ENCODE results near the gene LETM1. TPM values are rescaled to one million over a fixed set of nuclear protein-coding genes. Genes with fewer than 3 reads are reported as not detected.
"Not testable (repeated sequence)": the region's sequence is repeated elsewhere in the genome, so short reads cannot be mapped to it uniquely, and the experiment has no call there.

The LETM1 gene
- total RNA-seq, 5 donors from 2014 or later (not counting 1 experiment from before 2014, with no cell fraction given) = 35.4 to 60.3 (median 53.5) TPM

GRCh38 chr4:1851575-1852410 is 4.2 kb downstream of the LETM1 start:
- peaks cover 0 to 6% of the 10 kb centered on the region in 2 donors for H3K36me3 ChIP-seq (ENCODE audit: control insufficient read depth in 2 of 2, extremely low read depth in 1 of 2, insufficient read depth in 1 of 2, low read length in 1 of 2)
- peaks cover 12 to 40% of the 10 kb centered on the region in 2 experiments for H3K4me1 ChIP-seq (ENCODE audit: control insufficient read depth in 1 of 2, extremely low read depth in 1 of 2, insufficient read depth in 2 of 2, low read length in 2 of 2)
- H3K4me3 ChIP-seq (ENCODE audit: control insufficient read depth in 1 of 2, extremely low read depth in 1 of 2, low read length in 1 of 2) = no peak overlapping the region
- peaks cover 9% of the 10 kb centered on the region for H3K36me3 Mint-ChIP-seq
- ChIA-PET CTCF (no interaction called here), POLR2A (no interaction called here)
- DNase-seq (no peak), ATAC-seq (replicated peaks in 1 of 4) (no peak)
- H3K27ac Mint-ChIP-seq = no peak overlapping the region
- H3K27me3 ChIP-seq (replicated peaks in 1 of 2; ENCODE audit: control insufficient read depth in 2 of 2, extremely low read depth in 1 of 2, insufficient read depth in 2 of 2, low read length in 1 of 2) = peaks cover 0 to under 1% of the 10 kb centered on the region in 2 experiments
- 88% methylated on average over 15 of the region's 16 CpGs for WGBS (ENCODE audit: insufficient coverage)
- H3K4me1 Mint-ChIP-seq = peaks cover 38 to 42% (median 38%) of the 10 kb centered on the region in 3 donors
- no peaks in the 10 kb centered on the region for H3K9me3 ChIP-seq
- H3K9me3 Mint-ChIP-seq = no peaks in the 10 kb centered on the region
- H3K27me3 Mint-ChIP-seq = no peaks in the 10 kb centered on the region
- H3K27ac ChIP-seq (ENCODE audit: low read length) = no peak overlapping the region
- no peak overlapping the region for H3K4me3 Mint-ChIP-seq

- Mint-ChIP-seq H3K36me3 (peaks cover 14% of the 10 kb centered on the region), H3K27ac (no peak overlapping the region), H3K4me1 (peaks cover 37 to 42% (median 38%) of the 10 kb centered on the region in 3 donors), H3K4me3 (no peak overlapping the region), H3K27me3 (no peaks in the 10 kb centered on the region), H3K9me3 (no peaks in the 10 kb centered on the region)
- DNase-seq (no peak), ATAC-seq (replicated peaks in 1 of 4) (no peak)
- Histone ChIP-seq H3K4me3 (ENCODE audit: control insufficient read depth in 1 of 2, extremely low read depth in 1 of 2, low read length in 1 of 2) (no peak overlapping the region), H3K4me1 (ENCODE audit: control insufficient read depth in 1 of 2, extremely low read depth in 1 of 2, insufficient read depth in 2 of 2, low read length in 2 of 2) (peaks cover 10 to 37% of the 10 kb centered on the region in 2 experiments), H3K9me3 (no peaks in the 10 kb centered on the region), H3K36me3 (ENCODE audit: control insufficient read depth in 2 of 2, extremely low read depth in 1 of 2, insufficient read depth in 1 of 2, low read length in 1 of 2) (peaks cover 0 to 6% of the 10 kb centered on the region in 2 donors), H3K27me3 (replicated peaks in 1 of 2; ENCODE audit: control insufficient read depth in 2 of 2, extremely low read depth in 1 of 2, insufficient read depth in 2 of 2, low read length in 1 of 2) (no peaks in the 10 kb centered on the region), H3K27ac (ENCODE audit: low read length) (no peak overlapping the region)
- ChIA-PET CTCF (no interaction called here), POLR2A (no interaction called here)
- WGBS (ENCODE audit: insufficient coverage) = 85% methylated on average over 6 of the region's 11 CpGs
Observed at GRCh38 chr4:1851160-1851559, 4.8 kb downstream of the LETM1 start.

DNA sequence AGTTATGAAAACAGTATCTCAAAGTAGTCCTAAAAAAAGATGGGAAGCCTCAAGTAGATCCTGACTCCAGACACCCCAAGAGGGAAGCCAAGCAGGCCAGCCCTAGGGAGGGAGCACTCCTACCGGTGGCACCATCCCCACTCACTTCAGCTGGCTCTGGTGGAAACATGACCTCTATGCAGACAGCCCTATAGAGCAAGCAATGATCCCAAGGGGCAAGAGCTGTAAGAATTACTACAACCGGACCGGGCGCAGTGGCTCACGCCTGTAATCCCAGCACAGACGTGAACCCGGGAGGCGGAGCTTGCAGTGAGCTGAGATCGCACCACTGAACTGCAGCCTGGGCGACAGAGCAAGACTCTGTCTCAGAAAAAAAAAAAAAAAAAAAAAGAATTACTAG is 5.7 kb downstream of the LETM1 start:
- Mint-ChIP-seq H3K4me3 (no peak overlapping the region), H3K4me1 (peaks cover 37 to 42% (median 38%) of the 10 kb centered on the region in 3 donors), H3K36me3 (peaks cover 14% of the 10 kb centered on the region), H3K9me3 (no peaks in the 10 kb centered on the region), H3K27me3 (no peaks in the 10 kb centered on the region), H3K27ac (no peak overlapping the region)
- ChIA-PET POLR2A (interaction anchor here in 1 of 2 donors (0.6 kb wide), 1 partner anchor 58 kb away, joined by 5 read pairs; no protein-coding TSS in a partner anchor), CTCF (interaction anchor here in 1 of 2 donors (0.5 to 0.7 kb wide), 2 partner anchors 25 to 58 kb away, joined by 3 read pairs; no protein-coding TSS in a partner anchor)
- Histone ChIP-seq H3K27ac (ENCODE audit: low read length) (no peak overlapping the region), H3K4me1 (ENCODE audit: control insufficient read depth in 1 of 2, extremely low read depth in 1 of 2, insufficient read depth in 2 of 2, low read length in 2 of 2) (peaks cover 9 to 35% of the 10 kb centered on the region in 2 experiments), H3K27me3 (replicated peaks in 1 of 2; ENCODE audit: control insufficient read depth in 2 of 2, extremely low read depth in 1 of 2, insufficient read depth in 2 of 2, low read length in 1 of 2) (no peaks in the 10 kb centered on the region), H3K4me3 (ENCODE audit: control insufficient read depth in 1 of 2, extremely low read depth in 1 of 2, low read length in 1 of 2) (no peak overlapping the region), H3K36me3 (ENCODE audit: control insufficient read depth in 2 of 2, extremely low read depth in 1 of 2, insufficient read depth in 1 of 2, low read length in 1 of 2) (peaks cover 0 to 6% of the 10 kb centered on the region in 2 donors), H3K9me3 (no peaks in the 10 kb centered on the region)
- DNase-seq (no peak), ATAC-seq (replicated peaks in 1 of 4) (no peak)
- 100% methylated on average over 4 of the region's 10 CpGs for WGBS (ENCODE audit: insufficient coverage)

- no peak overlapping the region for H3K27ac Mint-ChIP-seq
- POLR2A ChIA-PET = interaction anchor here in 1 of 2 donors (0.7 kb wide), 1 partner anchor 12 kb away, joined by 3 read pairs; no protein-coding TSS in a partner anchor
Observed at GRCh38 chr4:1846580-1846979, 9.4 kb downstream of the LETM1 start.

DNA sequence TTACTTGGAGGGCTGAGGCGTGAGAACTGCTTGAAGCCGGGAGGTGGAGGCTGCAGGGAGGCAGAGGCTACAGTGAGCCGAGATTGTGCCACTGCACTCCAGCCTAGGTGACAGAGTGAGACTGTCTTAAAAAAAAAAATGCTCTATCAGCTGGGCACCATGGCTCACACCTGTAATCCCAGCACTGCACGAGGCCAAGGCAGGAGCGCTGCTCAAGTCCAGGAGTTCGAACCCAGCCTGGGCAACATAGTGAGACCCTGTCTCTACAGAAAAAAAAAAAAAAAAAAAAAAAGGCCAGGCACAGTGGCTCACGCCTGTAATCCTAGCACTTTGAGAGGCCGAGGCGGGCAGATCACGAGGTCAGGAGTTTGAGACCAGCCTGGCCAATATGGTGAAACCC is 11.3 kb downstream of the LETM1 start:
- H3K9me3 Mint-ChIP-seq; H3K27ac ChIP-seq (ENCODE audit: low read length); H3K4me1 Mint-ChIP-seq; H3K27ac Mint-ChIP-seq; H3K4me1 ChIP-seq (ENCODE audit: control insufficient read depth in 1 of 2, extremely low read depth in 1 of 2, insufficient read depth in 2 of 2, low read length in 2 of 2); H3K27me3 Mint-ChIP-seq; CTCF ChIA-PET; H3K27me3 ChIP-seq (replicated peaks in 1 of 2; ENCODE audit: control insufficient read depth in 2 of 2, extremely low read depth in 1 of 2, insufficient read depth in 2 of 2, low read length in 1 of 2); H3K4me3 Mint-ChIP-seq; H3K9me3 ChIP-seq; DNase-seq; ATAC-seq (replicated peaks in 1 of 4); H3K4me3 ChIP-seq (ENCODE audit: control insufficient read depth in 1 of 2, extremely low read depth in 1 of 2, low read length in 1 of 2): not testable (repeated sequence)
- H3K36me3 Mint-ChIP-seq = peaks cover 33% of the 10 kb centered on the region
- POLR2A ChIA-PET = interaction anchor here in 1 of 2 donors (0.7 kb wide), 1 partner anchor 1220 kb away, joined by 15 read pairs; no protein-coding TSS in a partner anchor
- peaks cover 9 to 43% of the 10 kb centered on the region in 2 donors for H3K36me3 ChIP-seq (ENCODE audit: control insufficient read depth in 2 of 2, extremely low read depth in 1 of 2, insufficient read depth in 1 of 2, low read length in 1 of 2)
- 90% methylated on average over 3 of the region's 10 CpGs for WGBS (ENCODE audit: insufficient coverage)

More at GRCh38 chr4:1846580-1846979, 9.4 kb downstream of the LETM1 start:
- 40% methylated on average over 1 of the region's 2 CpGs for WGBS (ENCODE audit: insufficient coverage)
- H3K9me3 ChIP-seq = no peaks in the 10 kb centered on the region
- peaks cover 4 to 8% of the 10 kb centered on the region in 2 experiments for H3K4me1 ChIP-seq (ENCODE audit: control insufficient read depth in 1 of 2, extremely low read depth in 1 of 2, insufficient read depth in 2 of 2, low read length in 2 of 2)
- Mint-ChIP-seq H3K27me3 (no peaks in the 10 kb centered on the region), H3K9me3 (no peaks in the 10 kb centered on the region), H3K36me3 (peaks cover 30% of the 10 kb centered on the region), H3K4me1 (peaks cover 13 to 18% (median 16%) of the 10 kb centered on the region in 3 donors), H3K4me3 (no peak overlapping the region)
- no peak overlapping the region for H3K27ac ChIP-seq (ENCODE audit: low read length)
- CTCF ChIA-PET = no interaction called here
- no peak overlapping the region for H3K4me3 ChIP-seq (ENCODE audit: control insufficient read depth in 1 of 2, extremely low read depth in 1 of 2, low read length in 1 of 2)
- peaks cover 3 to 27% of the 10 kb centered on the region in 2 donors for H3K36me3 ChIP-seq (ENCODE audit: control insufficient read depth in 2 of 2, extremely low read depth in 1 of 2, insufficient read depth in 1 of 2, low read length in 1 of 2)
- DNase-seq (no peak), ATAC-seq (replicated peaks in 1 of 4) (no peak)
- H3K27me3 ChIP-seq (replicated peaks in 1 of 2; ENCODE audit: control insufficient read depth in 2 of 2, extremely low read depth in 1 of 2, insufficient read depth in 2 of 2, low read length in 1 of 2) = no peaks in the 10 kb centered on the region

- H3K36me3 ChIP-seq (ENCODE audit: control insufficient read depth in 2 of 2, extremely low read depth in 1 of 2, insufficient read depth in 1 of 2, low read length in 1 of 2) = peaks cover 9 to 51% of the 10 kb centered on the region in 2 donors
- ChIA-PET POLR2A (no interaction called here), CTCF (no interaction called here)
- WGBS (ENCODE audit: insufficient coverage) = 90% methylated on average over 7 of the region's 10 CpGs
- H3K36me3 Mint-ChIP-seq = peaks cover 39% of the 10 kb centered on the region
- H3K4me1 Mint-ChIP-seq = peaks cover 5 to 10% (median 6%) of the 10 kb centered on the region in 3 donors
- no peak overlapping the region for H3K27ac ChIP-seq (ENCODE audit: low read length)
- no peak overlapping the region for H3K4me3 ChIP-seq (ENCODE audit: control insufficient read depth in 1 of 2, extremely low read depth in 1 of 2, low read length in 1 of 2)
- H3K9me3 Mint-ChIP-seq = no peaks in the 10 kb centered on the region
- H3K9me3 ChIP-seq = no peaks in the 10 kb centered on the region
- no peaks in the 10 kb centered on the region for H3K27me3 Mint-ChIP-seq
- no peak overlapping the region for H3K4me3 Mint-ChIP-seq
- ATAC-seq (replicated peaks in 1 of 4) (no peak), DNase-seq (no peak)
- no peaks in the 10 kb centered on the region for H3K27me3 ChIP-seq (replicated peaks in 1 of 2; ENCODE audit: control insufficient read depth in 2 of 2, extremely low read depth in 1 of 2, insufficient read depth in 2 of 2, low read length in 1 of 2)
- H3K27ac Mint-ChIP-seq = no peak overlapping the region
- H3K4me1 ChIP-seq (ENCODE audit: control insufficient read depth in 1 of 2, extremely low read depth in 1 of 2, insufficient read depth in 2 of 2, low read length in 2 of 2) = peaks cover 0 to 5% of the 10 kb centered on the region in 2 experiments
Observed at GRCh38 chr4:1843852-1844251, 12.1 kb downstream of the LETM1 start.

Measured in T-cell (primary cell).